H1 (cell line): ENCODE measurements around the gene LILRB4. TPM values are rescaled to one million over a fixed set of nuclear protein-coding genes. Genes with fewer than 3 reads are reported as not detected.

Experiments used
- CTCF ChIA-PET: fragments of 300-600 bp; sonication (Branson Sonifier 250); formaldehyde crosslinking; loops from one replicate; lab custom pipeline; 2021; ENCODE audit not compliant: partially characterized antibody; lab: Charles Lee
- POLR2A ChIA-PET: fragments of 300-600 bp; sonication (Branson Sonifier 250); formaldehyde crosslinking; loops from one replicate; lab custom pipeline; 2021; ENCODE audit warnings: inconsistent platforms; ENCODE audit not compliant: partially characterized antibody; lab: Charles Lee
- DNase-seq, 2 experiments: peaks; one replicate each; pipeline versions ENCODE4 v3.0.0 to v3.0.0-alpha.2; 2010 to 2022; ENCODE audit warnings: low spot score in 2 of 2, low read depth in 1 of 2, mixed read lengths in 1 of 2
- FAIRE-seq: peaks from 2 replicates; lab custom pipeline; 2011; peaks lifted over from hg19 to GRCh38; lab: Jason Lieb, UNC
- H2AFZ ChIP-seq: 2 replicates; pipeline ENCODE4 v1.8.1; 2012; ENCODE audit warnings: low read length, inconsistent platforms
- H2AK5ac ChIP-seq: 2 replicates; pipeline ENCODE4 v1.6.1; 2013; ENCODE audit warnings: low read depth, low read length
- H2BK120ac ChIP-seq: replicated peaks from 2 replicates; pipeline ENCODE3; 2013; ENCODE audit warnings: low read depth, low read length, inconsistent platforms
- H2BK12ac ChIP-seq: 2 replicates; pipeline ENCODE4 v1.6.1; 2013; ENCODE audit warnings: low read depth, low read length
- H2BK15ac ChIP-seq: 2 replicates; pipeline ENCODE4 v1.6.1; 2013; ENCODE audit warnings: low read length
- H2BK20ac ChIP-seq: 2 replicates; pipeline ENCODE4 v1.6.1; 2013; ENCODE audit warnings: low read length
- H2BK5ac ChIP-seq: 2 replicates; pipeline ENCODE4 v1.6.1; 2013; ENCODE audit warnings: low read depth, low read length
- H3K14ac ChIP-seq: 2 replicates; pipeline ENCODE4 v1.6.1; 2013; ENCODE audit warnings: inconsistent platforms; ENCODE audit not compliant: insufficient read length
- H3K18ac ChIP-seq: 2 replicates; pipeline ENCODE4 v1.6.1; 2013; ENCODE audit warnings: low read length; ENCODE audit errors: extremely low read depth
- H3K23ac ChIP-seq: 2 replicates; pipeline ENCODE4 v1.6.1; 2013; ENCODE audit warnings: inconsistent platforms; ENCODE audit not compliant: insufficient read length
- H3K23me2 ChIP-seq: 2 replicates; pipeline ENCODE4 v1.6.1; 2013; ENCODE audit warnings: low read depth, low read length
- H3K27ac ChIP-seq: 2 replicates; pipeline ENCODE4 v1.6.1; 2011; ENCODE audit warnings: low read depth, low read length, inconsistent platforms
- H3K27me3 ChIP-seq, 4 experiments: replicated peaks in 1 of 4; 1 replicate in 1 of 4; 2 replicates in 3 of 4; pipeline versions ENCODE4 v1.6.1 to v1.8.1; 2011 to 2013; ENCODE audit warnings: low read length in 3 of 4, mild to moderate bottlenecking in 3 of 4, inconsistent platforms in 2 of 4, mixed read lengths in 2 of 4, moderate library complexity in 1 of 4; ENCODE audit not compliant: control insufficient read depth in 3 of 4, insufficient read depth in 3 of 4; ENCODE audit errors: extremely low read depth in 1 of 4
- H3K36me3 ChIP-seq, 4 experiments: 2 replicates each; pipeline versions ENCODE4 v1.6.1 to v1.8.1; 2011 to 2013; ENCODE audit warnings: mild to moderate bottlenecking in 4 of 4, low read length in 3 of 4, moderate library complexity in 2 of 4, control low read depth in 1 of 4, inconsistent platforms in 1 of 4; ENCODE audit not compliant: insufficient read depth in 4 of 4, control insufficient read depth in 2 of 4
- H3K4ac ChIP-seq: replicated peaks from 2 replicates; pipeline ENCODE3; 2013; ENCODE audit warnings: low read length, low read depth, mixed read lengths, inconsistent platforms; ENCODE audit not compliant: insufficient read length
- H3K4me1 ChIP-seq, 4 experiments: replicated peaks in 1 of 4; 1 replicate in 1 of 4; 2 replicates in 3 of 4; pipeline versions ENCODE4 v1.6.1 to v1.8.1; 2011 to 2013; ENCODE audit warnings: low read length in 3 of 4, inconsistent platforms in 2 of 4, mixed read lengths in 1 of 4; ENCODE audit not compliant: insufficient read depth in 4 of 4, control insufficient read depth in 3 of 4
- H3K4me2 ChIP-seq, 2 experiments: 2 replicates each; pipeline versions ENCODE4 v1.6.1 to v1.8.1; 2011 to 2013; ENCODE audit warnings: low read depth in 2 of 2, low read length in 2 of 2, control low read depth in 1 of 2, inconsistent platforms in 1 of 2, mild to moderate bottlenecking in 1 of 2; ENCODE audit not compliant: insufficient read depth in 1 of 2
- H3K4me3 ChIP-seq, 4 experiments: fragments of 200-600, 300-600 bp in 1 of 4; sonication (generic), shearing (Covaris generic), sonication (Bioruptor Twin) in 1 of 4; 2 replicates each; pipeline versions ENCODE4 v1.5.1 to v1.8.1; 2011 to 2016; ENCODE audit warnings: low read length in 4 of 4, low read depth in 3 of 4, control low read depth in 2 of 4, inconsistent platforms in 2 of 4, mild to moderate bottlenecking in 2 of 4, mixed read lengths in 1 of 4, moderate library complexity in 1 of 4; ENCODE audit not compliant: insufficient read depth in 2 of 4; ENCODE audit errors: extremely low read depth in 1 of 4
- H3K56ac ChIP-seq: replicated peaks from 2 replicates; pipeline ENCODE3; 2013; ENCODE audit warnings: low read depth, mild to moderate bottlenecking, mixed read lengths, low read length, inconsistent platforms; ENCODE audit not compliant: insufficient read length
- H3K79me1 ChIP-seq: 2 replicates; pipeline ENCODE4 v1.6.1; 2013; ENCODE audit warnings: low read depth, low read length, control low read depth
- H3K79me2 ChIP-seq, 2 experiments: 2 replicates each; pipeline versions ENCODE4 v1.6.1 to v1.8.1; 2012 to 2013; ENCODE audit warnings: low read length in 2 of 2, mild to moderate bottlenecking in 2 of 2, inconsistent platforms in 1 of 2; ENCODE audit not compliant: insufficient read depth in 2 of 2, control insufficient read depth in 1 of 2
- H3K9ac ChIP-seq, 4 experiments: replicated peaks in 1 of 4; 1 replicate in 1 of 4; 2 replicates in 3 of 4; pipeline versions ENCODE4 v1.6.1 to v1.8.1; 2011 to 2013; ENCODE audit warnings: low read depth in 3 of 4, low read length in 3 of 4, control low read depth in 2 of 4, mild to moderate bottlenecking in 2 of 4, moderate library complexity in 2 of 4, inconsistent platforms in 1 of 4; ENCODE audit errors: extremely low read depth in 1 of 4
- H3K9me3 ChIP-seq, 2 experiments: 2 replicates each; pipeline versions ENCODE4 v1.6.1 to v1.8.1; 2012 to 2013; ENCODE audit warnings: mild to moderate bottlenecking in 2 of 2, moderate library complexity in 2 of 2, control low read depth in 1 of 2, inconsistent platforms in 1 of 2, low read depth in 1 of 2, low read length in 1 of 2, mixed read lengths in 1 of 2; ENCODE audit not compliant: insufficient read depth in 2 of 2
- H4K20me1 ChIP-seq, 2 experiments: replicated peaks in 1 of 2; 2 replicates each; pipeline versions ENCODE3 to v1.8.1; 2011 to 2013; ENCODE audit warnings: inconsistent platforms in 2 of 2, low read length in 2 of 2, mild to moderate bottlenecking in 1 of 2; ENCODE audit not compliant: insufficient read depth in 2 of 2, control insufficient read depth in 1 of 2
- H4K5ac ChIP-seq: 2 replicates; pipeline ENCODE4 v1.6.1; 2013; ENCODE audit warnings: low read length, low read depth, mixed read lengths, inconsistent platforms; ENCODE audit not compliant: insufficient read length
- H4K8ac ChIP-seq: 2 replicates; pipeline ENCODE4 v1.8.0; 2013; ENCODE audit warnings: mild to moderate bottlenecking, moderate library complexity, low read length, inconsistent platforms; ENCODE audit not compliant: insufficient read depth; ENCODE audit errors: extremely low read depth
- H4K91ac ChIP-seq: replicated peaks from 2 replicates; pipeline ENCODE3; 2013; ENCODE audit warnings: low read length, mixed read lengths, inconsistent platforms; ENCODE audit not compliant: insufficient read length
- CREB1 ChIP-seq: IDR thresholded peaks from 2 replicates; pipeline ENCODE4 v1.6.1; 2012; ENCODE audit warnings: inconsistent platforms
- EZH2 ChIP-seq: fragments of 200-600 bp; sonication (generic); IDR thresholded peaks from 2 replicates; pipeline ENCODE4 v1.7.1; 2012; ENCODE audit warnings: low read depth, mild to moderate bottlenecking, moderate library complexity, low read length, inconsistent platforms; ENCODE audit not compliant: severe bottlenecking
- GTF2F1 ChIP-seq: IDR thresholded peaks from 2 replicates; pipeline ENCODE4 v1.6.1; 2012; ENCODE audit warnings: low read depth, low read length, improper control_type of control experiment, borderline replicate concordance
- JUN ChIP-seq: IDR thresholded peaks from 2 replicates; pipeline ENCODE4 v1.6.1; 2011; ENCODE audit warnings: low read depth, mild to moderate bottlenecking, improper control_type of control experiment, low read length
- PHF8 ChIP-seq: fragments of 200-600 bp; sonication (generic); conservative IDR thresholded peaks from 2 replicates; pipeline ENCODE4 v1.7.1; 2012; ENCODE audit warnings: low read depth, mild to moderate bottlenecking, inconsistent platforms, low read length, moderate library complexity
- POU5F1 ChIP-seq: IDR thresholded peaks from 2 replicates; pipeline ENCODE4 v1.6.1; 2011; ENCODE audit warnings: low read depth, mild to moderate bottlenecking, low read length, moderate library complexity
- SAP30 ChIP-seq: fragments of 300-600 bp; sonication (generic); IDR thresholded peaks from 2 replicates; pipeline ENCODE4 v1.7.1; 2012; ENCODE audit warnings: low read length, moderate library complexity, mild to moderate bottlenecking, inconsistent platforms; ENCODE audit not compliant: insufficient read depth, insufficient replicate concordance
- SP4 ChIP-seq: IDR thresholded peaks from 2 replicates; pipeline ENCODE4 v1.6.1; 2012; ENCODE audit warnings: low read length, inconsistent platforms
- TAF1 ChIP-seq: IDR thresholded peaks from 2 replicates; pipeline ENCODE4 v1.6.1; 2011; ENCODE audit warnings: mild to moderate bottlenecking, low read depth, low read length
- TEAD4 ChIP-seq: IDR thresholded peaks from 2 replicates; pipeline ENCODE4 v1.6.1; 2012; ENCODE audit warnings: low read depth, low read length, inconsistent platforms, mixed read lengths
- WGBS, 2 experiments: shearing (Covaris generic) in 1 of 2; methylation state at CpG; one replicate each; pipeline versions ENCODE4 v1.1.6 to v1.1.7; 2013 to 2015; ENCODE audit warnings: low lambda C conversion rate in 2 of 2, mixed read lengths in 2 of 2, inconsistent platforms in 1 of 2, low coverage in 1 of 2, missing lambda C conversion rate in 1 of 2; ENCODE audit not compliant: insufficient replicate concordance in 2 of 2, insufficient coverage in 1 of 2, insufficient read length in 1 of 2; ENCODE audit errors: extremely low coverage in 1 of 2, missing lambda C conversion rate in 1 of 2; 5-methylcytosine and 5-hydroxymethylcytosine counted together
- polyA plus RNA-seq, 7 experiments: library from polyadenylated mRNA; depleted of rRNA in 3 of 7; stranded (reverse) in 5 of 7; unstranded in 2 of 7; fragments of >200 nt in 5 of 7; fragments of 200-250 nt in 2 of 7; gene quantifications; 1 replicate in 5 of 7; 2 replicates in 1 of 7; 4 replicates in 1 of 7; pipeline versions ENCODE4 v1.2.1 to v1.2.3, GENCODE V29; 2011 to 2013; ENCODE audit warnings: missing spikeins in 2 of 7, mixed read lengths in 2 of 7
- total RNA-seq: library from RNA; stranded (reverse); fragmentation: NEBNext Ultra II Directional; extraction: Animal tissue kit (Norgen Biotek cat#: 25700); gene quantifications from 2 replicates; pipeline ENCODE4 v1.2.1, GENCODE V29; 2021
- TF ChIP-seq, protein P1 (sequence below): IDR thresholded peaks from 2 replicates; pipeline ENCODE4 v1.6.1; 2012; ENCODE audit warnings: inconsistent platforms

Gene LILRB4
- total and polyA plus RNA-seq, 2 of the 8 experiments (the other 6 are each of a cell fraction or from before 2014, with no cell fraction given), result not detected

DNA sequence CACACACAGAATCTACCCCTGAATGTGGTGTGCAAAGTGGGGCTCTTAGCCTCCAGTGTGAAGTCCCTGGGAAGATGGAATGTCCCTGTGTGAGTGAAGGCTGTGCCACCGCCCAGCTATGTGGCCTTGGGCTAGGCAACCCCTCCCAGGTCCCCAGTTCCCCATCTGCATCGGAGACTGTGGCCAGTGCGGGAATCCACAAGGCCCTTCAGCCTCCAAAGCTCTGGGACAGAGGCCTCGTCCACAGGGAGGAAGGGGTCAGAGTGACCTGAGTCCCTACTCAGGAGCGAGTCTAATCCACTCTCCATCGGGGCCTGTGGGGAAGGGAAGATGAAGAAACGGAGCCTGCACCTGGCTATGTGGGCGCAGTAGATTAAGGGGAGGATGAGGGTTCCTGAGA lies 42.1 kb downstream of the LILRB4 start:
- no peak overlapping the region for H4K5ac ChIP-seq
- H2BK12ac ChIP-seq, result no peak overlapping the region
- no peak overlapping the region for H2AK5ac ChIP-seq
- H3K14ac ChIP-seq, result no peak overlapping the region
- no peaks in the 10 kb centered on the region for H3K79me2 ChIP-seq
- ChIA-PET POLR2A (no interaction called here), CTCF (interaction anchor here (0.5 to 1.4 kb wide), 3 partner anchors 20 to 1267 kb away, joined by 3 read pairs; no protein-coding TSS in a partner anchor)
- FAIRE-seq (no peak), DNase-seq (no peak)
- H2BK15ac ChIP-seq, result no peak overlapping the region
- H3K4ac ChIP-seq, result no peak overlapping the region
- H4K8ac ChIP-seq, result no peak overlapping the region
- no peaks in the 10 kb centered on the region for H3K36me3 ChIP-seq
- H4K20me1 ChIP-seq, result no peaks in the 10 kb centered on the region
- WGBS, 2 experiments, result 54% methylated on average over 8 of the region's 8 CpGs; no CpG with 5 or more reads in 1 of the 2 experiments
- H3K9me3 ChIP-seq, result peaks cover 60 to 94% of the 10 kb centered on the region in 2 experiments
- H3K23ac ChIP-seq, result no peak overlapping the region
- no peaks in the 10 kb centered on the region for H3K23me2 ChIP-seq
- H3K18ac ChIP-seq, result no peak overlapping the region
- no peak overlapping the region for H3K56ac ChIP-seq
- H3K9ac ChIP-seq, result no peak overlapping the region
- no peak overlapping the region for H3K4me3 ChIP-seq
- no peak overlapping the region for H3K4me2 ChIP-seq
- no peaks in the 10 kb centered on the region for H3K79me1 ChIP-seq
- no peak overlapping the region for H2BK120ac ChIP-seq
- H2BK5ac ChIP-seq, result no peak overlapping the region
- no peak overlapping the region for H3K27ac ChIP-seq
- no peak overlapping the region for H2BK20ac ChIP-seq
- H2AFZ ChIP-seq, result no peak overlapping the region
- H3K27me3 ChIP-seq, result no peaks in the 10 kb centered on the region
- H4K91ac ChIP-seq, result no peak overlapping the region
- H3K4me1 ChIP-seq, result no peaks in the 10 kb centered on the region
- TF ChIP-seq SP4 (no peak), TAF1 (no peak), EZH2 (no peak), TEAD4 (no peak), GTF2F1 (no peak), SAP30 (no peak), PHF8 (no peak), JUN (no peak), CREB1 (no peak), POU5F1 (no peak)
- TF ChIP-seq, protein P1, sequence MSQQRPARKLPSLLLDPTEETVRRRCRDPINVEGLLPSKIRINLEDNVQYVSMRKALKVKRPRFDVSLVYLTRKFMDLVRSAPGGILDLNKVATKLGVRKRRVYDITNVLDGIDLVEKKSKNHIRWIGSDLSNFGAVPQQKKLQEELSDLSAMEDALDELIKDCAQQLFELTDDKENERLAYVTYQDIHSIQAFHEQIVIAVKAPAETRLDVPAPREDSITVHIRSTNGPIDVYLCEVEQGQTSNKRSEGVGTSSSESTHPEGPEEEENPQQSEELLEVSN, result no peak
